Sigmoid colon (tissue), 4 donors: ENCODE measurements around the gene FARSA.

Source experiments
- POLR2AphosphoS5 ChIP-seq, 4 donors: sonication (generic); formaldehyde crosslinking; IDR thresholded peaks; one replicate each; pipeline ENCODE4 v1.6.1; 2017; ENCODE audit warnings: antibody characterized with exemption in 4 of 4
- TF ChIP-seq, protein P1 (sequence below), 4 experiments: fragments of 450-650 bp in 3 of 4; fragments of 200-600 bp in 1 of 4; IDR thresholded peaks; one replicate each; pipeline ENCODE4 v1.5.1; 2016 to 2019; ENCODE audit warnings: antibody characterized with exemption in 4 of 4, mild to moderate bottlenecking in 3 of 4, moderate library complexity in 2 of 4

- TF ChIP-seq, protein P1, sequence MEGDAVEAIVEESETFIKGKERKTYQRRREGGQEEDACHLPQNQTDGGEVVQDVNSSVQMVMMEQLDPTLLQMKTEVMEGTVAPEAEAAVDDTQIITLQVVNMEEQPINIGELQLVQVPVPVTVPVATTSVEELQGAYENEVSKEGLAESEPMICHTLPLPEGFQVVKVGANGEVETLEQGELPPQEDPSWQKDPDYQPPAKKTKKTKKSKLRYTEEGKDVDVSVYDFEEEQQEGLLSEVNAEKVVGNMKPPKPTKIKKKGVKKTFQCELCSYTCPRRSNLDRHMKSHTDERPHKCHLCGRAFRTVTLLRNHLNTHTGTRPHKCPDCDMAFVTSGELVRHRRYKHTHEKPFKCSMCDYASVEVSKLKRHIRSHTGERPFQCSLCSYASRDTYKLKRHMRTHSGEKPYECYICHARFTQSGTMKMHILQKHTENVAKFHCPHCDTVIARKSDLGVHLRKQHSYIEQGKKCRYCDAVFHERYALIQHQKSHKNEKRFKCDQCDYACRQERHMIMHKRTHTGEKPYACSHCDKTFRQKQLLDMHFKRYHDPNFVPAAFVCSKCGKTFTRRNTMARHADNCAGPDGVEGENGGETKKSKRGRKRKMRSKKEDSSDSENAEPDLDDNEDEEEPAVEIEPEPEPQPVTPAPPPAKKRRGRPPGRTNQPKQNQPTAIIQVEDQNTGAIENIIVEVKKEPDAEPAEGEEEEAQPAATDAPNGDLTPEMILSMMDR (IDR thresholded peaks at IDR 0.05) = no peak
- no peak for TF ChIP-seq POLR2AphosphoS5 (IDR thresholded peaks at IDR 0.05)
Measured at GRCh38 chr19:12983091-12983490, 49.6 kb upstream of the FARSA start.
